SH-SY5Y (cell line): ENCODE results near the gene SESN3.

Experiments used
- GATA2 ChIP-seq: IDR thresholded peaks from 2 replicates; pipeline ENCODE4 v1.6.1; 2011; ENCODE audit warnings: mild to moderate bottlenecking, low read depth, low read length
- GATA3 ChIP-seq: IDR thresholded peaks from 2 replicates; pipeline ENCODE4 v1.6.1; 2011; ENCODE audit warnings: low read depth, mild to moderate bottlenecking, low read length, moderate library complexity

- no peak for TF ChIP-seq GATA3
- TF ChIP-seq GATA2, result no peak
Observed at GRCh38 chr11:95135880-95136279, 95.1 kb downstream of the SESN3 start.
